ENCODE measurements around the gene DACH1.

The DACH1 gene

GRCh38 chr13:71685072-71685471 is 181.9 kb downstream of the DACH1 start:
- H3K4me3 ChIP-seq (ENCODE audit: low read depth in 1 of 2, low read length in 2 of 2) = no peak overlapping the region
- no peaks in the 10 kb centered on the region for H3K36me3 ChIP-seq (ENCODE audit: insufficient read depth, low read length)
- H3K9ac ChIP-seq (ENCODE audit: low read length) = no peak overlapping the region
- H3K9me3 ChIP-seq (ENCODE audit: low read length) = no peaks in the 10 kb centered on the region
- no peaks in the 10 kb centered on the region for H3K4me1 ChIP-seq (ENCODE audit: insufficient read depth, low read length)
- H3K27me3 ChIP-seq (ENCODE audit: control insufficient read depth in 1 of 2, insufficient read depth in 2 of 2, low read length in 2 of 2) = no peaks in the 10 kb centered on the region
- no peak overlapping the region for H3K27ac ChIP-seq (ENCODE audit: low read depth, low read length)

GRCh38 chr13:71681901-71682613 is 184.9 kb downstream of the DACH1 start:
- H3K27me3 ChIP-seq (ENCODE audit: control insufficient read depth in 1 of 2, insufficient read depth in 2 of 2, low read length in 2 of 2) = no peaks in the 10 kb centered on the region

GRCh38 chr13:71677124-71677523 is 189.9 kb downstream of the DACH1 start:
- Histone ChIP-seq H3K36me3 (ENCODE audit: insufficient read depth, low read length) (no peaks in the 10 kb centered on the region), H3K9ac (ENCODE audit: low read length) (no peak overlapping the region), H3K4me1 (ENCODE audit: insufficient read depth, low read length) (no peaks in the 10 kb centered on the region), H3K9me3 (ENCODE audit: low read length) (no peaks in the 10 kb centered on the region), H3K27ac (ENCODE audit: low read depth, low read length) (no peak overlapping the region), H3K27me3 (ENCODE audit: control insufficient read depth in 1 of 2, insufficient read depth in 2 of 2, low read length in 2 of 2) (no peaks in the 10 kb centered on the region), H3K4me3 (ENCODE audit: low read depth in 1 of 2, low read length in 2 of 2) (no peak overlapping the region)

More at GRCh38 chr13:71681901-71682613, 184.9 kb downstream of the DACH1 start:
- H3K4me3 ChIP-seq (ENCODE audit: low read depth in 1 of 2, low read length in 2 of 2) = no peak overlapping the region
- no peak overlapping the region for H3K27ac ChIP-seq (ENCODE audit: low read depth, low read length)
- H3K9me3 ChIP-seq (ENCODE audit: low read length) = no peaks in the 10 kb centered on the region
- H3K36me3 ChIP-seq (ENCODE audit: insufficient read depth, low read length) = no peaks in the 10 kb centered on the region
- no peak overlapping the region for H3K9ac ChIP-seq (ENCODE audit: low read length)
- no peaks in the 10 kb centered on the region for H3K4me1 ChIP-seq (ENCODE audit: insufficient read depth, low read length)

- Histone ChIP-seq H3K36me3 (ENCODE audit: insufficient read depth, low read length) (no peaks in the 10 kb centered on the region), H3K4me1 (ENCODE audit: insufficient read depth, low read length) (no peaks in the 10 kb centered on the region), H3K4me3 (ENCODE audit: low read depth in 1 of 2, low read length in 2 of 2) (no peak overlapping the region), H3K9me3 (ENCODE audit: low read length) (no peaks in the 10 kb centered on the region), H3K9ac (ENCODE audit: low read length) (no peak overlapping the region), H3K27ac (ENCODE audit: low read depth, low read length) (no peak overlapping the region), H3K27me3 (ENCODE audit: control insufficient read depth in 1 of 2, insufficient read depth in 2 of 2, low read length in 2 of 2) (no peaks in the 10 kb centered on the region)
Measured at GRCh38 chr13:71672512-71672911, 194.5 kb downstream of the DACH1 start.

GRCh38 chr13:71663431-71663830 is 203.6 kb downstream of the DACH1 start:
- no peaks in the 10 kb centered on the region for H3K9me3 ChIP-seq (ENCODE audit: low read length)
- H3K9ac ChIP-seq (ENCODE audit: low read length) = no peak overlapping the region
- no peak overlapping the region for H3K27ac ChIP-seq (ENCODE audit: low read depth, low read length)
- H3K4me3 ChIP-seq (ENCODE audit: low read depth in 1 of 2, low read length in 2 of 2) = no peak overlapping the region
- H3K27me3 ChIP-seq (ENCODE audit: control insufficient read depth in 1 of 2, insufficient read depth in 2 of 2, low read length in 2 of 2) = no peaks in the 10 kb centered on the region
- no peaks in the 10 kb centered on the region for H3K4me1 ChIP-seq (ENCODE audit: insufficient read depth, low read length)
- H3K36me3 ChIP-seq (ENCODE audit: insufficient read depth, low read length) = no peaks in the 10 kb centered on the region

GRCh38 chr13:71661921-71662320 is 205.1 kb downstream of the DACH1 start:
- Histone ChIP-seq H3K4me3 (ENCODE audit: low read depth in 1 of 2, low read length in 2 of 2) (no peak overlapping the region), H3K36me3 (ENCODE audit: insufficient read depth, low read length) (no peaks in the 10 kb centered on the region), H3K4me1 (ENCODE audit: insufficient read depth, low read length) (no peaks in the 10 kb centered on the region), H3K9me3 (ENCODE audit: low read length) (no peaks in the 10 kb centered on the region), H3K27me3 (ENCODE audit: control insufficient read depth in 1 of 2, insufficient read depth in 2 of 2, low read length in 2 of 2) (no peaks in the 10 kb centered on the region), H3K27ac (ENCODE audit: low read depth, low read length) (no peak overlapping the region), H3K9ac (ENCODE audit: low read length) (no peak overlapping the region)

GRCh38 chr13:71659404-71659803 is 207.6 kb downstream of the DACH1 start:
- no peak overlapping the region for H3K4me3 ChIP-seq (ENCODE audit: low read depth in 1 of 2, low read length in 2 of 2)
- no peak overlapping the region for H3K27ac ChIP-seq (ENCODE audit: low read depth, low read length)
- no peaks in the 10 kb centered on the region for H3K27me3 ChIP-seq (ENCODE audit: control insufficient read depth in 1 of 2, insufficient read depth in 2 of 2, low read length in 2 of 2)
- H3K36me3 ChIP-seq (ENCODE audit: insufficient read depth, low read length) = no peaks in the 10 kb centered on the region
- no peaks in the 10 kb centered on the region for H3K4me1 ChIP-seq (ENCODE audit: insufficient read depth, low read length)
- H3K9ac ChIP-seq (ENCODE audit: low read length) = no peak overlapping the region
- H3K9me3 ChIP-seq (ENCODE audit: low read length) = no peaks in the 10 kb centered on the region

GRCh38 chr13:71645467-71645866 is 221.5 kb downstream of the DACH1 start:
- no peaks in the 10 kb centered on the region for H3K36me3 ChIP-seq (ENCODE audit: insufficient read depth, low read length)
- H3K9ac ChIP-seq (ENCODE audit: low read length) = no peak overlapping the region
- no peaks in the 10 kb centered on the region for H3K27me3 ChIP-seq (ENCODE audit: control insufficient read depth in 1 of 2, insufficient read depth in 2 of 2, low read length in 2 of 2)
- no peak overlapping the region for H3K27ac ChIP-seq (ENCODE audit: low read depth, low read length)
- H3K4me1 ChIP-seq (ENCODE audit: insufficient read depth, low read length) = no peaks in the 10 kb centered on the region
- no peak overlapping the region for H3K4me3 ChIP-seq (ENCODE audit: low read depth in 1 of 2, low read length in 2 of 2)
- no peaks in the 10 kb centered on the region for H3K9me3 ChIP-seq (ENCODE audit: low read length)

GRCh38 chr13:71644579-71644978 is 222.4 kb downstream of the DACH1 start:
- H3K27me3 ChIP-seq (ENCODE audit: control insufficient read depth in 1 of 2, insufficient read depth in 2 of 2, low read length in 2 of 2) = no peaks in the 10 kb centered on the region
- H3K4me1 ChIP-seq (ENCODE audit: insufficient read depth, low read length) = no peaks in the 10 kb centered on the region
- no peaks in the 10 kb centered on the region for H3K9me3 ChIP-seq (ENCODE audit: low read length)
- H3K27ac ChIP-seq (ENCODE audit: low read depth, low read length) = no peak overlapping the region
- no peak overlapping the region for H3K4me3 ChIP-seq (ENCODE audit: low read depth in 1 of 2, low read length in 2 of 2)
- H3K9ac ChIP-seq (ENCODE audit: low read length) = no peak overlapping the region
- no peaks in the 10 kb centered on the region for H3K36me3 ChIP-seq (ENCODE audit: insufficient read depth, low read length)

GRCh38 chr13:71643448-71643860 is 223.6 kb downstream of the DACH1 start:
- Histone ChIP-seq H3K9me3 (ENCODE audit: low read length) (no peaks in the 10 kb centered on the region), H3K4me1 (ENCODE audit: insufficient read depth, low read length) (no peaks in the 10 kb centered on the region), H3K27ac (ENCODE audit: low read depth, low read length) (no peak overlapping the region), H3K4me3 (ENCODE audit: low read depth in 1 of 2, low read length in 2 of 2) (no peak overlapping the region), H3K9ac (ENCODE audit: low read length) (no peak overlapping the region), H3K36me3 (ENCODE audit: insufficient read depth, low read length) (no peaks in the 10 kb centered on the region), H3K27me3 (ENCODE audit: control insufficient read depth in 1 of 2, insufficient read depth in 2 of 2, low read length in 2 of 2) (no peaks in the 10 kb centered on the region)

- H3K9ac ChIP-seq (ENCODE audit: low read length) = no peak overlapping the region
- H3K4me1 ChIP-seq (ENCODE audit: insufficient read depth, low read length) = no peaks in the 10 kb centered on the region
- H3K4me3 ChIP-seq (ENCODE audit: low read depth in 1 of 2, low read length in 2 of 2) = no peak overlapping the region
- H3K27me3 ChIP-seq (ENCODE audit: control insufficient read depth in 1 of 2, insufficient read depth in 2 of 2, low read length in 2 of 2) = no peaks in the 10 kb centered on the region
- H3K27ac ChIP-seq (ENCODE audit: low read depth, low read length) = no peak overlapping the region
- no peaks in the 10 kb centered on the region for H3K9me3 ChIP-seq (ENCODE audit: low read length)
- no peaks in the 10 kb centered on the region for H3K36me3 ChIP-seq (ENCODE audit: insufficient read depth, low read length)
Measured at GRCh38 chr13:71638751-71639150, 228.3 kb downstream of the DACH1 start.

Data from muscle layer of colon (tissue), 2 donors.